A673 (cell line): ENCODE results near the gene CNFN. TPM values are rescaled to one million over a fixed set of nuclear protein-coding genes. Genes with fewer than 3 reads are reported as not detected.

Source experiments
- BruUV-seq: library from RNA; stranded (reverse); fragments of 400-500 nt; replicated peaks from 2 replicates; lab custom pipeline; 2021; lab: Mats Ljungman, UMichigan
- CTCF ChIA-PET: fragments of 300-600 bp; sonication (Branson Sonifier 250); formaldehyde crosslinking; loops from one replicate; lab custom pipeline; 2022; ENCODE audit warnings: antibody characterized with exemption; lab: Charles Lee
- POLR2A ChIA-PET: fragments of 300-600 bp; sonication (Branson Sonifier 250); formaldehyde crosslinking; loops from one replicate; lab custom pipeline; 2022; ENCODE audit warnings: antibody characterized with exemption; ENCODE audit not compliant: low non-redundant PET; lab: Charles Lee
- DNase-seq: peaks from one replicate; pipeline ENCODE4 v3.0.0-alpha.2; 2015; ENCODE audit warnings: low spot score
- H3K27ac ChIP-seq: fragments of 200-600 bp; sonication (generic); 2 replicates; pipeline ENCODE4 v1.5.1; 2016; ENCODE audit warnings: mixed run types, low read depth, mild to moderate bottlenecking, mixed read lengths, antibody characterized with exemption, low read length; ENCODE audit not compliant: poor library complexity, severe bottlenecking
- H3K27me3 ChIP-seq: fragments of 200-600 bp; sonication (generic); replicated peaks from 2 replicates; pipeline ENCODE4 v1.6.1; 2017; ENCODE audit warnings: mixed run types, low read depth, mild to moderate bottlenecking, mixed read lengths, antibody characterized with exemption, low read length; ENCODE audit not compliant: insufficient read depth, poor library complexity
- H3K36me3 ChIP-seq: fragments of 200-600 bp; sonication (generic); 2 replicates; pipeline ENCODE4 v1.6.1; 2016; ENCODE audit warnings: mixed run types, mild to moderate bottlenecking, mixed read lengths, antibody characterized with exemption, low read length; ENCODE audit not compliant: insufficient read depth, poor library complexity, severe bottlenecking
- H3K4me1 ChIP-seq: fragments of 200-600 bp; sonication (generic); 2 replicates; pipeline ENCODE4 v1.6.1; 2017; ENCODE audit warnings: mixed run types, mild to moderate bottlenecking, mixed read lengths, antibody characterized with exemption, low read length; ENCODE audit not compliant: insufficient read depth, poor library complexity, severe bottlenecking
- H3K4me3 ChIP-seq: fragments of 200-600 bp; sonication (generic); 2 replicates; pipeline ENCODE4 v1.5.1; 2016; ENCODE audit warnings: low read depth, mixed run types, mild to moderate bottlenecking, mixed read lengths, low read length; ENCODE audit not compliant: poor library complexity, severe bottlenecking
- H3K9me3 ChIP-seq: fragments of 200-600 bp; sonication (generic); 2 replicates; pipeline ENCODE4 v1.6.1; 2016; ENCODE audit warnings: mixed run types, low read depth, mild to moderate bottlenecking, mixed read lengths, antibody characterized with exemption, low read length; ENCODE audit not compliant: poor library complexity, severe bottlenecking
- EZH2 ChIP-seq: fragments of 200-600 bp; sonication (generic); IDR thresholded peaks from 2 replicates; pipeline ENCODE4 v1.6.1; 2017; ENCODE audit warnings: borderline replicate concordance, low read depth, mild to moderate bottlenecking, mixed read lengths, antibody characterized with exemption, low read length; ENCODE audit not compliant: poor library complexity, severe bottlenecking
- intact Hi-C: fragments of 100-400 bp; cut with micrococcal nuclease; formaldehyde crosslinking; loops from one replicate; pipeline ENCODE4 v1.10.0; 2022; ENCODE audit not compliant: unreplicated experiment
- total RNA-seq: library from RNA; stranded (reverse); gene quantifications from 2 replicates; pipeline ENCODE4 v1.2.3, GENCODE V29; 2021
- TF ChIP-seq, protein P1 (sequence below): fragments of 300-800, 200-600 bp; sonication (generic); conservative IDR thresholded peaks from 2 replicates; pipeline ENCODE4 v1.5.1; 2017; ENCODE audit warnings: low read depth, mild to moderate bottlenecking, antibody characterized with exemption, low read length, moderate library complexity, mixed read lengths

Gene CNFN
- total RNA-seq, 1 experiment from 2014 or later = not detected

DNA sequence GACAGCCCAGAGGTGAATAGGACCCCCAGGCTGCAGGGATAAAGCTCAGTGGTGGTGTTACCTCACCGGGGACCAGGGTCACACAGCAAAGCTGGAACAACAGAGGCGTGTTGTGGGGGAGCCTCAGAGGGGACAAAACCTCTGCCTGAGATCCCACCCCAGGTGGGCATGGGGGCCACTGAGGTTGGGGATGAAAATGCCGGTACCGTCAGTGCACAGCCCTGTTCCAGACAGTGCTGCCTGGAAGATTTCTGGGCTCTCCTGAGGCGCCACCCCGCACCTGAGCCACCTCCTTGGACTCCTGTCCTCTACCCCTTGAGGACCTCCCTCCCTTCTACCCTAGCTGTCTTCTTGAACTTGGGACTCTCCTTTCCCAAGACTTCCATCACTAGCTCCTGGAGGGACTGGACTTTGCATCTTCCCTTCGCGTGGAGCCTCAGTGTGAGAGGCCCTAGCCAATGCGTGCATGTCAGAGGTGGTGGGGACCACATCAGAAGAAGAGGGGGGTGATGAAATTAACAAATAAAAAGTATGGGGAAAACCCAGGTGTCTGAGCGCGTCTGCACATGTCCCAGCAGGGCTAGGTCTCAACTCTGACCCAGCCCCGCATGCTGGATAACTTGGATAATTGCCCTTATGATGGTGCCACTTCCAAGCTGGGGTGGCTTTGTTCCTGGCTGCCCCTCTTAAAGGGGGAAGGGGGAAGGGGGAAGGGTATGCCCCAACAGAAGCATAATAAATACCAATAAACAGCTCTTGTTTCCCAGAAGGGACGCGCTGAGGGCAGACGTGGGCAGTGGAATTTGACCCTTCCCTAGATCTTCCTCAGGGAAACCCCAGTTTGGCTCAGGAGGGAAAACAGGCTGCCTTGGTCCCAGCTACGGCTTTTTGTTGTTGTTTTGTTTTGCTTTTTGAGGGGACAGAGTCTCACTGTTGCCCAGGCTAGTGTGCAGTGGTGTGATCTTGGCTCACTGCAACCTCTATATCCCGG lies 11.6 kb downstream of the CNFN start:
- no peak overlapping the region for H3K4me3 ChIP-seq
- TF ChIP-seq EZH2 = no peak
- TF ChIP-seq, protein P1, sequence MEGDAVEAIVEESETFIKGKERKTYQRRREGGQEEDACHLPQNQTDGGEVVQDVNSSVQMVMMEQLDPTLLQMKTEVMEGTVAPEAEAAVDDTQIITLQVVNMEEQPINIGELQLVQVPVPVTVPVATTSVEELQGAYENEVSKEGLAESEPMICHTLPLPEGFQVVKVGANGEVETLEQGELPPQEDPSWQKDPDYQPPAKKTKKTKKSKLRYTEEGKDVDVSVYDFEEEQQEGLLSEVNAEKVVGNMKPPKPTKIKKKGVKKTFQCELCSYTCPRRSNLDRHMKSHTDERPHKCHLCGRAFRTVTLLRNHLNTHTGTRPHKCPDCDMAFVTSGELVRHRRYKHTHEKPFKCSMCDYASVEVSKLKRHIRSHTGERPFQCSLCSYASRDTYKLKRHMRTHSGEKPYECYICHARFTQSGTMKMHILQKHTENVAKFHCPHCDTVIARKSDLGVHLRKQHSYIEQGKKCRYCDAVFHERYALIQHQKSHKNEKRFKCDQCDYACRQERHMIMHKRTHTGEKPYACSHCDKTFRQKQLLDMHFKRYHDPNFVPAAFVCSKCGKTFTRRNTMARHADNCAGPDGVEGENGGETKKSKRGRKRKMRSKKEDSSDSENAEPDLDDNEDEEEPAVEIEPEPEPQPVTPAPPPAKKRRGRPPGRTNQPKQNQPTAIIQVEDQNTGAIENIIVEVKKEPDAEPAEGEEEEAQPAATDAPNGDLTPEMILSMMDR = no peak
- CTCF ChIA-PET = no interaction called here
- H3K27ac ChIP-seq = no peak overlapping the region
- no TSS peak for BruUV-seq
- intact Hi-C loops = no loop called here
- no peaks in the 10 kb centered on the region for H3K9me3 ChIP-seq
- no peaks in the 10 kb centered on the region for H3K36me3 ChIP-seq
- no peaks in the 10 kb centered on the region for H3K27me3 ChIP-seq
- POLR2A ChIA-PET = no interaction called here
- H3K4me1 ChIP-seq = no peaks in the 10 kb centered on the region
- DNase-seq = no peak

DNA sequence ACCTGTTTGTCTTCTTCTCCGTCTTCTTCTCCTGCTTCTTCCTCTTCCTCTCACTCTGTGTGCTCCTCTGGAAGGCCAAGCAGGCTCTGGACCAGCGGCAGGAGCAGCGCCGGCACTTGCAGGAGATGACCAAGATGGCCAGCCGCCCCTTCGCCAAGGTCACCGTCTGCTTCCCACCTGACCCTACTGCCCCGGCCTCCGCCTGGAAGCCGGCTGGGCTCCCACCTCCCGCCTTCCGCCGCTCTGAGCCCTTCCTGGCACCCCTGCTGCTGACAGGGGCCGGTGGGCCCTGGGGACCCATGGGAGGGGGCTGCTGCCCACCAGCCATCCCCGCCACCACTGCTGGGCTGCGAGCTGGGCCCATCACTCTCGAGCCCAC lies 13.9 kb downstream of the CNFN start:
- H3K4me3 ChIP-seq = no peak overlapping the region
- BruUV-seq = no TSS peak
- CTCF ChIA-PET = no interaction called here

DNA sequence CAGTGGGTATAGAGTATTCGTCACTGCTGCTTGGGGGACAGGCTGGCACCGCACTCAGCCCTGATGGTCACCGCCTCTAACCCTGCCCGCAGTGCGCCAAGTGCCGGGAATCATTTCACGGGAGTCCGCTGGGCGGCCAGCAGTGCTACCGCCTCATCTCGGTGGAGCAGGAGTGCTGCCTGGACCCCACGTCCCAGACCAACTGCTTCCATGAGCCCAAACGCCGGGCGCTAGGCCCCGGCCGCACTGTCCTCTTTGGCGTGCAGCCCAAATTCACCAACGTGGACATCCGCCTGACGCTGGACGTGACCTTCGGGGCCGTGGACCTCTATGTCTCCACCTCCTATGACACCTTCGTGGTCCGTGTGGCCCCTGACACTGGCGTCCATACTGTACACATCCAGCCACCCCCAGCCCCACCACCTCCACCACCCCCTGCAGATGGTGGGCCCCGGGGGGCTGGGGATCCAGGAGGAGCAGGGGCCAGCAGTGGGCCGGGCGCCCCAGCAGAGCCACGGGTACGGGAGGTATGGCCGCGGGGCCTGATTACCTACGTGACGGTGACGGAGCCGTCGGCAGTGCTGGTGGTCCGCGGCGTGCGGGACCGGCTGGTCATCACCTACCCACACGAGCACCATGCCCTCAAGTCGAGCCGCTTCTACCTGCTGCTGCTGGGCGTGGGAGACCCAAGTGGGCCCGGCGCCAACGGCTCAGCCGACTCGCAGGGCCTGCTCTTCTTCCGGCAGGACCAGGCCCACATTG lies 14.5 kb downstream of the CNFN start:
- TF ChIP-seq EZH2 = no peak
- TF ChIP-seq, protein P1 = no peak
- Histone ChIP-seq H3K27ac (no peak overlapping the region), H3K36me3 (no peaks in the 10 kb centered on the region), H3K4me3 (no peak overlapping the region), H3K9me3 (no peaks in the 10 kb centered on the region), H3K4me1 (no peaks in the 10 kb centered on the region), H3K27me3 (no peaks in the 10 kb centered on the region)
- BruUV-seq = no TSS peak
- intact Hi-C loops = no loop called here
- ChIA-PET CTCF (no interaction called here), POLR2A (no interaction called here)
- no peak for DNase-seq

More for the DNA sequence above, 13.9 kb downstream of the CNFN start:
- H3K9me3 ChIP-seq = no peaks in the 10 kb centered on the region
- no peak overlapping the region for H3K27ac ChIP-seq
- TF ChIP-seq, protein P1 = no peak
- no peak for TF ChIP-seq EZH2
- POLR2A ChIA-PET = interaction anchor here (0.5 kb wide), 1 partner anchor 74 kb away, joined by 14 read pairs; the partner anchor contains the start of gene PAFAH1B3
- no peaks in the 10 kb centered on the region for H3K27me3 ChIP-seq
- no peaks in the 10 kb centered on the region for H3K4me1 ChIP-seq
- no peaks in the 10 kb centered on the region for H3K36me3 ChIP-seq
- DNase-seq = no peak
- intact Hi-C loops = no loop called here
